OCI-LY3 (cell line): ENCODE results near the gene XXYLT1.

Source experiments
- CTCF ChIP-seq: fragments of 200-600, 300-600 bp; sonication (generic); IDR thresholded peaks from 2 replicates; pipeline ENCODE4 v1.5.1; 2014; ENCODE audit warnings: antibody characterized with exemption, low read length, low read depth
- EZH2phosphoT487 ChIP-seq: fragments of 200-600 bp; shearing (Covaris generic); IDR thresholded peaks from 2 replicates; pipeline ENCODE4 v1.6.1; 2018; ENCODE audit warnings: antibody characterized with exemption, mixed run types, low read depth

DNA sequence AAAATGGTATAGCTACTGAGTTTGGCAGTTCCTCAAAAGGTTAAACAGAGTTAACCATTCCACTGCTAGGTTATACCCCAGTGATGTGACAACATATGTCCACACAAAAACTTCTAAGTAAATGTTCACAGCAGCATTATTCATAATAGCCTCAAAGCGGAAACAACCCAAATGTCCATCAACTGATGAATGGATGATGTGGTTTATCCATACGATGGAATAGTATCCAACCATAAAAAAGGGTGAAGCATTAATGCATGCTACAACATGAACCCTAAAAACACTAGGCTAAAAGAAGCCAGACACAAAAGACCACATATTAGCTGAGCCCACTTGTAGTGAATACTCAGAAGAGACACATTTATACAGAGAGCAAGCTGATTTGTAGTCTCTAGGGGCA is 9.0 kb downstream of the XXYLT1 start:
- TF ChIP-seq CTCF (no peak), EZH2phosphoT487 (no peak)
